ENCODE data around the gene SLC26A11. TPM values are rescaled to one million over a fixed set of nuclear protein-coding genes. Genes with fewer than 3 reads are reported as not detected.

Gene SLC26A11
- polyA plus RNA-seq, 1 donor (not counting 4 experiments of a cell fraction or from before 2014, with no cell fraction given) = 2.2 TPM

- no peaks in the 10 kb centered on the region for H4K20me1 ChIP-seq (ENCODE audit: control insufficient read depth, extremely low read depth, insufficient read depth, low read length)
- H3K9me1 ChIP-seq (ENCODE audit: control insufficient read depth, extremely low read depth, insufficient read depth, low read length) = no peaks in the 10 kb centered on the region
- H3K4me3 ChIP-seq (ENCODE audit: control insufficient read depth in 2 of 3, extremely low read depth in 1 of 3, insufficient read depth in 2 of 3, low read depth in 1 of 3, low read length in 3 of 3) = no peak overlapping the region
- H2AFZ ChIP-seq (ENCODE audit: control insufficient read depth, low read length) = no peak overlapping the region
- H3K36me3 ChIP-seq (ENCODE audit: control insufficient read depth in 2 of 2, extremely low read depth in 1 of 2, insufficient read depth in 2 of 2, low read length in 2 of 2) = no peaks in the 10 kb centered on the region
- H3K4me2 ChIP-seq (ENCODE audit: control insufficient read depth, extremely low read depth, insufficient read depth, low read depth, low read length) = no peak overlapping the region
- no peaks in the 10 kb centered on the region for H3K9me3 ChIP-seq (ENCODE audit: control insufficient read depth, low read depth, low read length)
- TF ChIP-seq CTCF (optimal IDR thresholded peaks at IDR 0.05 in 1 of 3, IDR thresholded peaks at IDR 0.05 in 1 of 3, conservative IDR thresholded peaks at IDR 0.05 in 1 of 3; ENCODE audit: extremely low read depth in 1 of 3, insufficient read depth in 2 of 3, low read length in 3 of 3) (no peak), EZH2 (IDR thresholded peaks at IDR 0.05; ENCODE audit: low read length) (no peak)
- H3K79me2 ChIP-seq (ENCODE audit: control insufficient read depth, insufficient read depth, low read length) = no peaks in the 10 kb centered on the region
- peaks cover 5% of the 10 kb centered on the region for H3K4me1 ChIP-seq (ENCODE audit: control insufficient read depth, extremely low read depth, insufficient read depth, low read length)
- dilution Hi-C loops (cut with MboI; ENCODE audit: extremely low pct_ligation_motif_present, low sequenced_read_pairs) = no loop called here
- no peak overlapping the region for H3K27ac ChIP-seq (ENCODE audit: control insufficient read depth, insufficient read depth, low read length)
- H3K9ac ChIP-seq (ENCODE audit: control insufficient read depth, extremely low read depth, insufficient read depth, low read length) = no peak overlapping the region
- peaks cover 8% of the 10 kb centered on the region for H3K27me3 ChIP-seq (ENCODE audit: control insufficient read depth, extremely low read depth, insufficient read depth, low read length)
- FAIRE-seq (no peak), DNase-seq (ENCODE audit: low read depth, low spot score) (no peak)
These were observed 40.0 kb upstream of the SLC26A11 start for GRCh38 chr17:80180192-80180591.

GRCh38 chr17:80181431-80181830 lies 38.8 kb upstream of the SLC26A11 start:
- Histone ChIP-seq H3K27ac (ENCODE audit: control insufficient read depth, insufficient read depth, low read length) (no peak overlapping the region), H3K9me3 (ENCODE audit: control insufficient read depth, low read depth, low read length) (no peaks in the 10 kb centered on the region)
- TF ChIP-seq EZH2 (IDR thresholded peaks at IDR 0.05; ENCODE audit: low read length) (no peak), CTCF (optimal IDR thresholded peaks at IDR 0.05 in 1 of 3, IDR thresholded peaks at IDR 0.05 in 1 of 3, conservative IDR thresholded peaks at IDR 0.05 in 1 of 3; ENCODE audit: extremely low read depth in 1 of 3, insufficient read depth in 2 of 3, low read length in 3 of 3) (no peak)

More at GRCh38 chr17:80181431-80181830, 38.8 kb upstream of the SLC26A11 start:
- no peaks in the 10 kb centered on the region for H3K36me3 ChIP-seq (ENCODE audit: control insufficient read depth in 2 of 2, extremely low read depth in 1 of 2, insufficient read depth in 2 of 2, low read length in 2 of 2)
- H2AFZ ChIP-seq (ENCODE audit: control insufficient read depth, low read length) = no peak overlapping the region
- H3K27me3 ChIP-seq (ENCODE audit: control insufficient read depth, extremely low read depth, insufficient read depth, low read length) = peaks cover 8% of the 10 kb centered on the region
- H3K9me1 ChIP-seq (ENCODE audit: control insufficient read depth, extremely low read depth, insufficient read depth, low read length) = no peaks in the 10 kb centered on the region
- H4K20me1 ChIP-seq (ENCODE audit: control insufficient read depth, extremely low read depth, insufficient read depth, low read length) = no peaks in the 10 kb centered on the region
- no peak overlapping the region for H3K4me2 ChIP-seq (ENCODE audit: control insufficient read depth, extremely low read depth, insufficient read depth, low read depth, low read length)
- no peak for DNase-seq (ENCODE audit: low read depth, low spot score)
- dilution Hi-C loops (cut with MboI; ENCODE audit: extremely low pct_ligation_motif_present, low sequenced_read_pairs) = no loop called here
- no peaks in the 10 kb centered on the region for H3K4me1 ChIP-seq (ENCODE audit: control insufficient read depth, extremely low read depth, insufficient read depth, low read length)
- no peak for FAIRE-seq
- H3K9ac ChIP-seq (ENCODE audit: control insufficient read depth, extremely low read depth, insufficient read depth, low read length) = no peak overlapping the region
- no peak overlapping the region for H3K4me3 ChIP-seq (ENCODE audit: control insufficient read depth in 2 of 3, extremely low read depth in 1 of 3, insufficient read depth in 2 of 3, low read depth in 1 of 3, low read length in 3 of 3)
- no peaks in the 10 kb centered on the region for H3K79me2 ChIP-seq (ENCODE audit: control insufficient read depth, insufficient read depth, low read length)
